AG04450 (cell line): ENCODE results near the gene RBM3. TPM values are rescaled to one million over a fixed set of nuclear protein-coding genes. Genes with fewer than 3 reads are reported as not detected.

Experiments
- CTCF ChIA-PET: fragments of 300-600, 350-600 bp; formaldehyde crosslinking; extraction: SDS; loops from one replicate; lab custom pipeline; 2022; ENCODE audit warnings: antibody characterized with exemption, inconsistent platforms; lab: Charles Lee
- POLR2A ChIA-PET: fragments of 350-600 bp; formaldehyde crosslinking; extraction: SDS; loops from one replicate; lab custom pipeline; 2021; ENCODE audit warnings: antibody characterized with exemption, inconsistent platforms; lab: Yijun Ruan, JAX
- DNase-seq: peaks from one replicate; pipeline ENCODE4 v3.0.0-alpha.2; 2011; ENCODE audit warnings: low read depth, low spot score
- H3K27ac ChIP-seq: one replicate; pipeline ENCODE4 v1.5.1; 2012; ENCODE audit warnings: low read depth, low read length, control low read depth
- H3K27me3 ChIP-seq: one replicate; pipeline ENCODE4 v1.6.0; 2012; ENCODE audit warnings: low read length; ENCODE audit not compliant: control insufficient read depth, insufficient read depth
- H3K4me3 ChIP-seq: 2 replicates; pipeline ENCODE4 v1.5.1; 2011; ENCODE audit warnings: mild to moderate bottlenecking, low read depth, low read length, control low read depth
- H3K9me3 ChIP-seq: 2 replicates; pipeline ENCODE4 v1.5.1; 2012; ENCODE audit warnings: low read length; ENCODE audit not compliant: control insufficient read depth, insufficient read depth
- CTCF ChIP-seq: IDR thresholded peaks from 2 replicates; pipeline ENCODE4 v1.5.1; 2011; ENCODE audit warnings: low read depth, low read length, control low read depth, inconsistent platforms
- polyA plus RNA-seq: library from polyadenylated mRNA; depleted of rRNA; stranded (reverse); fragments of >200 nt; gene quantifications from 2 replicates; pipeline ENCODE4 v1.2.3, GENCODE V29; 2011

Gene RBM3
- polyA plus RNA-seq, 1 experiment = 317 TPM

GRCh38 chrX:48591255-48591791 lies 17.0 kb downstream of the RBM3 start:
- H3K4me3 ChIP-seq = no peak overlapping the region
- no peaks in the 10 kb centered on the region; the same call in 1 of the 2 replicates for H3K9me3 ChIP-seq
- DNase-seq = no peak
- no peak for TF ChIP-seq CTCF
- CTCF ChIA-PET = no interaction called here
- POLR2A ChIA-PET = interaction anchor here (0.6 to 1.5 kb wide), 4 partner anchors 12 to 306 kb away, joined by 3 to 4 read pairs (median 3); partner anchors contain the start of genes PQBP1, RBM3 and TIMM17B
- H3K27ac ChIP-seq = no peak overlapping the region
- H3K27me3 ChIP-seq = no peaks in the 10 kb centered on the region

DNA sequence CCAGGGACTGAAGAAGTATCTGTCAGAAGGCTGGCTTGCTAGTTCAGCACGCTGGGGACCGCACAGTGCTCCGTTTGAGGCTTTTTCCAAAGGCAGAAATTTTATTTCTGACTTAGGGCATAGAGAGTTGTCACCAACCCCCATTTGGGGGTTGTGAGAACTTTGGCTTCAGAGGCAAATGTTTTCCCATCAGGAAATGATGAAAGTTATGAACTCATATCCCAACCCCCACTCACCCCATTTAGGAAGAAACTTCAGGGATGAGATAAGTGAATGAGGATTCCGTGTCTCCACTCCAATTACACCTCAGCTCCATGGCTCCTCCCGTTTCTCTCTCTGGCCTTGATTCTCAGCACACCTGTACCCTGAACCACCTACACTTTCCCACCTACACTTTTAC lies 18.7 kb downstream of the RBM3 start:
- ChIA-PET CTCF (no interaction called here), POLR2A (no interaction called here)
- Histone ChIP-seq H3K27me3 (no peaks in the 10 kb centered on the region), H3K9me3 (no peaks in the 10 kb centered on the region; the same call in 1 of the 2 replicates), H3K27ac (no peak overlapping the region), H3K4me3 (no peak overlapping the region)
- DNase-seq = no peak
- TF ChIP-seq CTCF = no peak

GRCh38 chrX:48595929-48596328 lies 21.6 kb downstream of the RBM3 start:
- CTCF ChIA-PET = no interaction called here
- Histone ChIP-seq H3K27me3 (no peaks in the 10 kb centered on the region), H3K4me3 (no peak overlapping the region), H3K27ac (no peak overlapping the region), H3K9me3 (no peaks in the 10 kb centered on the region)
- no peak for DNase-seq
- POLR2A ChIA-PET = interaction anchor here (0.5 kb wide), 1 partner anchor 54 kb away, joined by 7 read pairs; no protein-coding TSS in a partner anchor
- no peak for TF ChIP-seq CTCF

DNA sequence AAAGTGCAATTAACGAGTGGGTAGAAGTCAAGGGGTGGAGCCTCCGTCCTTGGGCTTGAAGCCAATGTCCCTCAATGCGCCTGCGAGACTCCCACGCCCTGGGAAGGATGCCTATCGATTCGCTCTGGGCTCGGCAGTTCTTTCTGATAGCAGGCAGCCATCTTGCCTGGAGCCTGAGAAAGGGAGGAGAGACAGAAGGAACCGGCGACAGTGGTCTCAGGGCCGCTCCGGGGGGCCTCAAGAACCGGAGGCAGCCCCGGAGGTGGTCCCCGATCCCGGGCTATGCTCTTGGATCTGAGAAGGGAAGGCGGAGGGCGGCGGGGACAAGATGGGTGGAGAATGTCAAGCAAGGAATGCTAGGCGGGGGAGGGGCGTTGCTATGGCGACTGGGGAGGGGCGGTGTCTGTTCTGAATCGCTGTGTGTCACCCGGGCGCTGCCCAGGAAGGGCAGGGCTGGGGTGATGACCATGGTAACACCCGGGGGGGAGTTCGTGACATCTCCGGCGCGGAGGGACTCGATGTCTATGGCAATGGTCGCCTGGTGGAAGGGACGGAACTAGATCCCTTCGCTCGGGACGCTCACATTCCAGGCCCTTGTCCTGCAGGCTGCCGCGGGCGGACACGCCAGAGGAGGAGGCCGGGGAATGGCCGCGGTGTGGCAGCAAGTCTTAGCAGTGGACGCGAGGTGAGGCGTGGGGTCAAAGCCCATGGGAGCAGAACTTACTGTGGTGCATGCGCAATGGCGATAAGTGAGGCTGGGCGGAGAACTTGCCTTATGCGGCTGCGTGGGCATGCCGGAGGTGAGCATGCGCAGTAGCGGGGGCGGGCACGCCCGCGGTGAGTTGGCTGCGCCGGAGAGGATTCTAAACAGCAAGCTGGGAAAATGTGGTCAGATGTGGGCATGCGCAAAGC lies 23.3 kb downstream of the RBM3 start, which contains the start of gene WDR13:
Gene WDR13, plus strand, starts transcription at position 140 of the 912 bp plus-strand sequence. Its CDS starts 505 bp downstream, at position 645.
- H3K27me3 ChIP-seq = no peaks in the 10 kb centered on the region
- H3K27ac ChIP-seq = peak within 1 kb of the TSS; percentile 98
- peak within 1 kb of the TSS; percentile 85 for H3K4me3 ChIP-seq
- no peak for TF ChIP-seq CTCF
- ChIA-PET CTCF (no interaction called here), POLR2A (interaction anchor here (0.7 to 1.0 kb wide), 2 partner anchors 18 to 23 kb away, joined by 3 to 5 read pairs; partner anchors contain the start of gene RBM3)
- peak; percentile 78 for DNase-seq
- no peaks in the 10 kb centered on the region for H3K9me3 ChIP-seq

- no peak for TF ChIP-seq CTCF
- Histone ChIP-seq H3K9me3 (no peaks in the 10 kb centered on the region), H3K27me3 (no peaks in the 10 kb centered on the region), H3K4me3 (peak overlapping the region; percentile 85), H3K27ac (no peak overlapping the region)
- no peak for DNase-seq
- POLR2A ChIA-PET = interaction anchor here (0.7 to 1.0 kb wide), 2 partner anchors 19 to 24 kb away, joined by 3 to 5 read pairs; partner anchors contain the start of gene RBM3
- CTCF ChIA-PET = no interaction called here
Measured at GRCh38 chrX:48598614-48599013, 24.3 kb downstream of the RBM3 start.
